PC-3 (cell line): Measurements from ENCODE around the gene NOC2L.

Experiments used
- EZH2 ChIP-seq: fragments of 300-600 bp; sonication (generic); IDR thresholded peaks from one replicate; pipeline ENCODE4 v1.6.1; 2017; ENCODE audit warnings: antibody characterized with exemption, mild to moderate bottlenecking, low read length; ENCODE audit not compliant: unreplicated experiment
- EZH2phosphoT487 ChIP-seq: fragments of 300-600 bp; sonication (generic); IDR thresholded peaks from 2 replicates; pipeline ENCODE4 v1.6.1; 2018; ENCODE audit warnings: mild to moderate bottlenecking, antibody characterized with exemption, low read length, borderline replicate concordance
- TF ChIP-seq, protein P1 (sequence below): fragments of 300-600 bp; sonication (generic); conservative IDR thresholded peaks from 2 replicates; pipeline ENCODE4 v1.5.1; 2017; ENCODE audit warnings: antibody characterized with exemption, low read depth, mild to moderate bottlenecking, low read length

DNA sequence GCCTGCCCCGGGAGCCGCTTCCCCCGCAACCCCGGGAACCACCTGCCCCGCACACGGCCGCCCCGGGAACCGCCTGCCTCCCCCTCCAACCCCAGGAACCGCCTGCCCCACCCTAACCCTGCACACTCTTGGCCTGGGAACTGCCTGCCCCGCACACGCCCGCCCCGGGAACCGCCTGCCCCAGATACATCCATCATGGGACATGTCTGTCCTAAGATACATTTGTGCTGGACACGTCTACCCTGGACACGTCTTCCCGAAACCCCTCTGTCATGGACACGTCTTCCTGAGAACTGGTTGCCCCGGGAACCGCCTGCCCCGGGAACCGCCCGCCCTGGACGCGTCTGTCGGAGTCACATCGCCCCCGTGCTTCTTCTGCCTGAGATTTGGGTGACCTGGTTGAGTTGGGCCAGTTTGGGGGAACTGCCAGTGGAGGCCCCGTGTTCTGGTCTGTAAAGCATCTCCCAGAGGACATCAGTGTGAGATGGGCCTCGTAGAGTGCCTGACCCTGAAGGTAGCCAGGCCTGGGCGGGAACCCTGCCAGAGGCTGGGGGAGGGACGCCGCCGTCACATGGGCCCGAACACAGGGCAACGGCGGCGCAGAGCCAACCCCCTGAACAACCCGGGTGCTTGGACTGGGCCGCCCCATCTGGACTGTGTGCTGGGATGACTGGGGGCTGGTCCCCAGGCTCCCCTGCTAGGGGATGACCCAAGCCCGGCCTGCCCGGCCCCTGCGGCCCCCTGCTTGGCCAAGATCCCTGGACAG lies 19.2 kb upstream of the NOC2L start:
- TF ChIP-seq, protein P1, sequence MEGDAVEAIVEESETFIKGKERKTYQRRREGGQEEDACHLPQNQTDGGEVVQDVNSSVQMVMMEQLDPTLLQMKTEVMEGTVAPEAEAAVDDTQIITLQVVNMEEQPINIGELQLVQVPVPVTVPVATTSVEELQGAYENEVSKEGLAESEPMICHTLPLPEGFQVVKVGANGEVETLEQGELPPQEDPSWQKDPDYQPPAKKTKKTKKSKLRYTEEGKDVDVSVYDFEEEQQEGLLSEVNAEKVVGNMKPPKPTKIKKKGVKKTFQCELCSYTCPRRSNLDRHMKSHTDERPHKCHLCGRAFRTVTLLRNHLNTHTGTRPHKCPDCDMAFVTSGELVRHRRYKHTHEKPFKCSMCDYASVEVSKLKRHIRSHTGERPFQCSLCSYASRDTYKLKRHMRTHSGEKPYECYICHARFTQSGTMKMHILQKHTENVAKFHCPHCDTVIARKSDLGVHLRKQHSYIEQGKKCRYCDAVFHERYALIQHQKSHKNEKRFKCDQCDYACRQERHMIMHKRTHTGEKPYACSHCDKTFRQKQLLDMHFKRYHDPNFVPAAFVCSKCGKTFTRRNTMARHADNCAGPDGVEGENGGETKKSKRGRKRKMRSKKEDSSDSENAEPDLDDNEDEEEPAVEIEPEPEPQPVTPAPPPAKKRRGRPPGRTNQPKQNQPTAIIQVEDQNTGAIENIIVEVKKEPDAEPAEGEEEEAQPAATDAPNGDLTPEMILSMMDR: no peak
- TF ChIP-seq EZH2phosphoT487 (no peak), EZH2 (no peak)
